GM10847 (cell line): Measurements from ENCODE around the gene AP1B1.

Experiments
- POLR2A ChIP-seq: IDR thresholded peaks from 2 replicates; pipeline ENCODE4 v1.6.1; 2011; ENCODE audit not compliant: insufficient read length; ENCODE audit errors: extremely low read depth

The AP1B1 gene

DNA sequence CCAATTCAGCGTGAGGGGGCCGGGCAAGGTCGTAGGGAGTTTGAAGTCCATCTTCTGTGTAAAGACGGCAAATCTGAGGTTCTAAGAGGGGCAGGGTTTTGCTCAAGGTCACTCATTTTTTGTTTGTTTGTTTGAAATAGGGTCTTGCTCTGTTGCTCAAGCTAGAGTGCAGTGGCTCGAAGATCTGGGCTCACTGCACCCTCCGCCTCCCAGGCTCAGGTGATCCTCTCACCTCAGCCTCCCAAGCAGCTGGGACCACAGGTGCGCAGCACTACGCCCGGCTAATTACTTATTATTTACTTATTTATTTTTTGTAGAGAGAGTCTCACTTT is 355 bp upstream of the AP1B1 start:
- TF ChIP-seq POLR2A, result no peak

DNA sequence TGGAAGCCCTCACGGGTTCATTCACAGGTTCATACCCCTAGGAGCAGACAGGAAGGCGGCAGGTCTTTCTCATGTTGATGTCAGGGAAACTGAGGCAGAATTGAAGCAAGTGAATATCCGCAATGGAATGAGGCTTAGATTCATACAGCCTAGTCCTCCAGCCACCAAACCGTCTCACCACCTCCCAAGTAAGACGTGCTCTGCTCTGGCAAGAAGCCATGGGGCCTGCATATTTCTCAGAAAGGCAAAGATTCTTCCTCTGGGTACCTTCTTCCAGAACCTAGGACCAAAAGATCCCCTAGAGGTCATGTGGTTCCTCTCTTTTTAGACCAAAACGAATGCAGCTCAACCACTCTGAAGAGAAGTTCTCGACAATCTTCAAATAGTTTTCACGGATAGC is 1.7 kb downstream of the AP1B1 start:
- TF ChIP-seq POLR2A, result no peak

DNA sequence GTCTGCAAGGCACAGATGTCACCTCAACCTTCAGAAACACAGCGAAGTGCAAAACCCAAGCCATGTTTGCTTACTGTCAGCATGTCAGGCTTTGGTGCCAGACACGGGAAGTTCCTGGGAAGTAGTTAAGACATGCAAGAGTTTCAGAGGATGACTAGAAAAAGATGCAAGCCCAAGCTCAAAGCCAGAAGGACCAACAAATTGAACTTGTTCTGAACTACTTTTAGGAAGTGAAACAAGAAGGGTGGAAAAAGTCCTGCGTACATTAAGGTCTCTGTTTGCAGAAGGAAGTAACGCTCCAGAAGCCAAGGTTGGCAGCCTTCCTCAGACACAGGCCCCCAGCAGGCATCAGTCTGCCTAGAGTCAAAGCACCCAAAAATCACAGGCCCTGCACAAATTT is 2.6 kb downstream of the AP1B1 start:
- TF ChIP-seq POLR2A, result no peak

DNA sequence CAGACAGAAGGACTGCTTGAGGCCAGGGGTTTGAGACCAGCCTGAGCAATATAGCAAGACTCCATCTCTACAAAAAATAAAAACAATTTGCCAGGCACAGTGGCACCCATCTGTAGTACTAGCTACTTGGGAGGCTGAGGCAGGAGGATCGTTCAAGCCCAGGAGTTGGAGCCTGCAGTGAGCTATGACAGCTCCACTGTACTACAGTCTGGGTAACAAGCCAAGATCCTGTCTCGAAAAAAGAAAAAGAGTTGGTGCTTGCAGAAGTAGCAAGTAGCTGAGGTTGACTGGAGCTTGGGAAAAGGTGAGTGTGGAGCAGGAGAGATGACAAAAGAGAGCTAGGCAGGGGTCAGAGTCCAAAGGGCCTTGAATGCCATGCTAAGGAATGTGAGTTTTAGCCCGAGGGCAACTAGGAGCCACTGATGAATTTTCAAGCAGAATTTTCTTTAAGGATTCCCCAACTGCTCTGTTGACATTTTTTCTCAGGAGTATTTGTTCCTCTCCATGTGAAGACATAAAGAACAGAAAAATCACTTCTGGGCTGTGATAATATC is 3.1 kb downstream of the AP1B1 start:
- no peak for TF ChIP-seq POLR2A

DNA sequence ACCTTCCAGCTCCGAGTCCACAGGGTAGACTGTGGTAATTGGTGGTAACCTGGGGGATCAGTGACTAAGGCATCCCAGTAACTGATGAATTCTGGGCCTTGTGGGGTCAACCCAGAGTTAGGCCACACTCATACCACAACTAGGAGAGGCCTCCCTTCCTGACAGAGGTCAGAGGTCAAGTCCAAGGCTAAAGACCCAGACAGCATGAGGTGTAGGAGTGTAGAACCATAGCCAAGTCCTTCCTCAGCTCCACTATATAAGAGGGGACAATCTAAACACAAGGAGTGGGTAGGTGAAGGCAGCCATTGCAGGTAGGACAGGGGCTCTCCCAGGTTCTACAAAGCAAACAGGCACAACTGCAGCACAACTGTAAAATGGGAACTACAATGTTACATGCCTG is 4.6 kb downstream of the AP1B1 start:
- no peak for TF ChIP-seq POLR2A

DNA sequence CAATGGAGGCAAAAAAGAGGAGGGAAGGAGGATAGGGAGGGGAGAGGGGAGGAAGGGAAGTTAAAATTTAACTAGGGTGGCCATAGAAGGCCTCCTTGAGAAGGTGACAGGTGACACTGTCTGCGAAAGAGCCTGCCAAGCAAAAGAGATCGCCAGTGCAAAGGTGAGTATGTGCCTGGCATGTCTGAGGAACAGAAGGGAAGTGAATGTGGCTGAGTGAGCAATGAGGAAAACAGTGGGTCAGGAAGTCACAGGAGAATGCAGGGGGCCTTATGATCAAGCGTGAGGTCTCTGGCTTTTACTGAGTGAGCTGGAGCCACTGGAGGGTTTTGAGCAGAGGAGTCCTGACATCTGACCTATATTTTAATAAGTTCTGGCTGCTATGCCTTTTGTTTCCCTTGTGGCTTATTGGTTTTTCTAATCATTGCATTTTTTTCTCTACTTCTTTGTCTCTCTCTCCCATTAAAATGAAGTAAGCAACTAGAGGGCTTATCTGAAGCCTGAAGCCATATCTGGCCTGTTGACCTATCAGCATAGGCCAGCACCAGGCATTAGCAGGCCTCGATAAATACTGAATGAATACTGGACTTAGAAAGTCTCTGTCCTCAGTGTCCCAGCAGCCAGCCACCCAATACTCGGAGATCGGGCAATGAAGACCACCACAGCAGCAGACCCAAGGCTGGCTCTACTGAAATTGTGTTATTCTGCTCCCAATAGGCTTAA is 5.6 kb downstream of the AP1B1 start:
- TF ChIP-seq POLR2A, result no peak

DNA sequence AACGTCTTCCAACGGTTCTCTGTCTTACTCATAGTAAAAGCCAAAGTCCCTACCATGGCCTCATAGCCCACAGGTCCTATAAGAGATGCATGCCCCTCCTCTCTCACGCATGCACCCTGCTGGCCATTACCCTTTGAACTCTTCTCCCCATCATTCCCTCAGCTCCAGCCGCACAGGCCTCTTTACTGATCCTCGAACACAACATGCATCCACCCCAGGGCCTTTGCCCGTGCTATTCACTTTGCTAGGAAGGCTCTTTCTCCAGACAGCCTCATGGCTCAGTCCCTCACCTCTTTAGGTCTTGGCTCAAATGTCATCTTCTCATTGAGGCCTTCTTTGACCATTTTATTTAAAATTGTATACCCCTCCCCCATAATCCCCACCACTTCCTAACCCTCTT is 7.5 kb downstream of the AP1B1 start:
- no peak for TF ChIP-seq POLR2A

DNA sequence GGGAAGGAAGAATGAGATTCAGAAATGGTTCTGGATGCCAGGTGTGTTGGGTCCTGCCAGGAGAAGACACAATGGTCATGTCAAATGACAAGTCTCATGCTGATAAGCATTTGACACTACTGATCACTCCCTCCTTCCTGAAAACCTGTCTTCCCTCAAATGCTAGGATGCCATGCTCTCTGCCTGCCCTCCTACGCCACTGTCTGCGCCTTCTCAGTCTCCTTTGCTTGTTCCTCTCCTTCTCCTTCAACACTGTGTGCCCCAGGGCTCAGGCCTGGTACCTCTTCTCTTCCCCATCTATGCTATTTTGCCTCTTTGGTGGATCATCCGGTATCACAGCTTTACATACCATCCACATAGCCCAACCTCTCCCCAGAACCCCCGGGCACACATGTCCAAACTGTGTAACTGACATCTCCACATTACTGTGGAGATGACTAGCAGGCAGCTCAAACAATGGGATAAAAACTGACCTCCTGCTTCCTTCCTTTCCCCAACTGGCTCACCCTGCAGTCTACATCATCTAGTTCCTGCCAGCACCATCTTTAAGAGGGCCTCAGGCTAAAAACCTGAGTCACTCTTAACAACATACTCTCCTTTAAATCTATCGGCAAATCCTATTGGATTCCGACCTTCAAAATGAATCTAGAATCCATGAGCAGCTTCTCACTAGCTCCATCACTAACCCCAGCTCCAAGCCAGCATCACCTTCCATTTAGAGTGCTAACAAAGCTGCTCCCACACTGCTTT is 8.2 kb downstream of the AP1B1 start:
- no peak for TF ChIP-seq POLR2A

DNA sequence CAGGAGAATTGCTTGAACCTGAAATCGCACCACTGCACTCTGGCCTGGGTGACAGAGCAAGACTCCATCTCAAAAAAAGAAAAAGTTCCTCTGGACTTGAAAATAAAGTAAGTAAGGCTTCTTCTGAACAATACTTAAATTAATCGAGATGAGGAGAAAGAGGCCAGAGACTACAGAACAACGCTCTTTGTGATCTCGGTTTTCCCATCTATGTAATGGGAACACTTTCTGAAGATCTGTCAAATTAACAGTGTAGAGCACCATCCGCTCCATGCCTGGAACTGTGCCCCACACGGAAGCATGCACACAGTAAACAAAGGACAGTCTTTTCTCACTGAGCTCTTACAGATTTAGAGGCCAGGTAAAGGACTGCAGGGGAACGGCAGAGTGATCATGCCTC is 9.1 kb downstream of the AP1B1 start:
- TF ChIP-seq POLR2A, result no peak

DNA sequence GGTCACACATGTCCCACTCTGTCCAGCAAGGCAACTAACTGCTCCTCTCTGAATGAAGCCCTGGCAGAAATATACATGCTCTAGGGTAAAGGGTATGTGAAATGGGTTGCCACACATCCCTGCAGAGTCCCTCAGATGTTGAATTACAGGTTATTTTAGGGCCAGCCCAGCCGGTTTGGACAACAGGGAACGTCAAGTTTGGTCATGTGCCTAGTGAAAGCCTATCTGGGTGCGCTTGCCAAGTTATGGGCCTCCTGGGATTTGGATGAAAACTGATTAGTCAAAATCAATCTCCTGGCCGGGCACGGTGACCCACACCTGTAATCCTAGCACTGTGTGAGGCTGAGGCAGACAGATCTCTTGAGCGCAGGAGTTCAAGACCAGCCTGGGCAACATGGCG is 10.4 kb downstream of the AP1B1 start:
- no peak for TF ChIP-seq POLR2A

DNA sequence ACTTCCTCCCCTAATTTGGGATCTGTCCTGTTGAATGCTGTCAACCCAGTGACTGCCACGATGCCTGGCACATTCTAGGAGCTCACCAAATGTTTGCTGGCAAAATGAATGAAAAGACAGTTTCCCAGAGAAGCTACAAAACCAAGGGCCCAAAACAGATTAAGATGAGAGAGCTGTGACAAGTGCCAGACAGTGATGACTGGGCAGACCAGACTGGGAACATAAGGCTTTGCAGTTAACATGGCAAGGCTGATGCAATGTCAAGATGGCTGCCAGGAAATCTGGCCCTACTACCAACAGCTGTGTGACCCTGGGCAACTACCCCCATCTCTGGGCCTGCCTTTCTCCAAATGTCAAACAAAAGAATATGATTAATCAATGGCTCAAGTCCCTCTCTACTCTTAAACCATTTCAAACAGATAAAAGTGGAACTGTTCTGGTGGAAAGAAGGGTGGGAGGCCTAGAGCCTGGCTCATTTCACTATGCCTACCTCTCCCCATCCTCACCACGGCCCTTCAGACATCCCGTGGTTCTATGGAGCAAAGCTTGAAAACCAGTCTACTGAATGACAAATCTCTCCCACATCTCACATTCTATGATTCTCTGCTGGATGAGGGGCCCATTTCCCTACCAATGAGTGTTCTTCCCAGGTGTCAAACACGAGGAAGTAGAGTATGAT is 12.8 kb downstream of the AP1B1 start:
- TF ChIP-seq POLR2A, result no peak

DNA sequence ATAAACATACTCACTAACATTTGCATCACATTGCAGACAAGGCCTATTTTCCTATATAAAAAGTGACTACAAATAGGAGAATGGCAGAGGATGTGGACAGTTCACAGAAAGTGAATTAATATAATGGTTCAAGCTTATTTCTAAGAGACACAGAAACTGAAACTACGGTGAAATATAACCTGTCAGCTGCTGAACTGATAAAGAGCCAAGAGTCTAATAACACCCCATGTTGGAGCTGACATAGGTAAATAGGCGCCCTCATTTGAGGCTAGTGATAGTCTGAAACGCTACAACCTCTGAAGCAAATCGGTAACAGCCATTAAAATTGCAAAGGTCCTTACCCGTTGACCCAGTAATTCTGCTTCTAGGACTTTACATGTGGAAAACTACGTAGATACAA is 14.0 kb downstream of the AP1B1 start:
- no peak for TF ChIP-seq POLR2A

DNA sequence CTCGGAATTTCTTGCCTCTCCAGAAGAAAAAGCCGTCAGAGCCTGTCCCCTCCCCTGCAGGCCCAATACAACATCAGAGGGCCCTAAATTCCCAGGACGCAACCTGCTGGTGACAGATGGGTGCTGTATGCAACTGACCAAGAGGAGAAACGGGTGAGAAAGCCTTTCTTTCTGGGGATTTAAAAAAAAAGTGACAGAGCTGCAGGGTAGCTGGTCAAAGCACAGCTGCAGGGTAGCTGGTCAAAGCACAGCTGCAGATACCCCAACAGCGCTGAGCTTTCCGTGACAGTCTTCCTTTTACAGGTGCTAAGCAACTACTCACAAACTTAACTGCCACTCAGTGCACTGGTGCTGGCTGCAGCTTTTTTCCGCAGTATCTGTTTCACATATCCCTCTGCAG is 17.8 kb downstream of the AP1B1 start:
- TF ChIP-seq POLR2A, result no peak

DNA sequence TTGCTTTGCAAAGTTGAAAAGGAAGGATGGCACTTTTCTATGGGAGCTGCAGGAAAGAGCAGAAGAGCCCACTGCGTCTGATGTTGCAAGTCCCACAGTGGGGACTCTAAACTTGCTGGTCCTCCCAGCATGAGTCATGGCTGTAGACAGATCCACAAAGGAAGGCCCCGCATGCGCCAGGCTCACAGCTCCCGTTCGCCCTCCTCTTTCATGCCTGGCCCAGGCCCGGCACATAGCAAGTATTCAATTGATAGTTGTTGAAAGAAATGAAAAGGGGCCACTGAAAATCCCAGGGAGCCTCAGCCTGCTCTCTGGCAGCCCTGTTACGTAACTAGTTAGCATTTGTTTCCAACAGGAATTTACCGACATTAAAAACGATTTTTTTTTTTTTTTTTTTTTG is 18.9 kb downstream of the AP1B1 start:
- TF ChIP-seq POLR2A, result no peak

DNA sequence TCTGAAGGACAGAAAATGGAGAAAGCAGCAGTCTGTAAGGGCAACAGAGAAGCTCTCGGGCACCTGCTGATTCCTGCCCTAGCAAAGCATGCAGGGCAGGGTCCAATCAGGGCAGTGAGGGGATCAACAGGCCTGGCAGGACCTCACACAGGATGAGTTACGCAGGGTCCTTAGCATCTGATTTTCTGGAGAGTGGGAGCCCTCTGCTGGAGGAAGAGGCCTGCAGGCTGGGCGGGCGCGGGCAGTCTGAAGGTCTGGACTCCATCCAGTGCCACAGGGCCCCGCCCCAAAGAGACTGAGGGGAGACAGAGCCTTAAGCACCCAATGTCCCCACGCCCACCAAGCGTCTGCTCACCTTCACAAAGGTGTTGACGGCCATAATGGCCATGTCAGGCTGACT is 28.9 kb downstream of the AP1B1 start:
- TF ChIP-seq POLR2A, result no peak

DNA sequence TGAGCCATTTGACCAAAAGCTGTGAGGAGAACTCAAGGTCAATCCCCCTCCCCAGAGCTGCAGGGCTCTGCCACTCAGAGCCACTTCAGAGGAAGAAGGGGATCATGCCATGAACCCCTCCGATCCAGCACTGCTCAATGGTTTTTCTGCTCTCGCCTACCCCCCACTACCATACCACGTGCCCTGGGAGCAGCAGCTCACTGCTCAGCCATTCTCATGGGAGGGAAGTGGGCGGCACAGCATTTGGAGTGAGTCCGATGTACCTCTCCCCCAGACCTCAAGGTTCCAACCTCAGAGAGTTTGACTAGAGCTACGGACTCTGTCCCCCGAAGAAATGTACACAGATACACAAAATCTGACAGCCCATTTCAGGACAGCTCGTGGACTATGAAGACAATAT is 34.5 kb downstream of the AP1B1 start:
- TF ChIP-seq POLR2A, result no peak
